HepG2 (cell line): ENCODE measurements around the gene POGLUT2. TPM values are rescaled to one million over a fixed set of nuclear protein-coding genes. Genes with fewer than 3 reads are reported as not detected.

ENCODE experiments used
- ARHGAP35 ChIP-seq: sonication (generic); formaldehyde crosslinking; IDR thresholded peaks from 2 replicates; pipeline ENCODE4 v1.9.0; 2022; ENCODE audit warnings: mild to moderate bottlenecking, inconsistent platforms, moderate library complexity, missing genetic modification reagents, borderline replicate concordance
- CC2D1A ChIP-seq: sonication (generic); formaldehyde crosslinking; IDR thresholded peaks from 2 replicates; pipeline ENCODE4 v1.8.1; 2023; ENCODE audit warnings: mild to moderate bottlenecking, missing genetic modification reagents
- FUBP1 ChIP-seq: sonication (generic); formaldehyde crosslinking; IDR thresholded peaks from 2 replicates; pipeline ENCODE4 v1.5.1; 2020; ENCODE audit warnings: missing genetic modification reagents, mild to moderate bottlenecking, borderline replicate concordance
- HMG20A ChIP-seq: IDR thresholded peaks from 2 replicates; pipeline ENCODE4 v1.6.1; 2016; ENCODE audit warnings: borderline replicate concordance
- KMT2A ChIP-seq: sonication (generic); formaldehyde crosslinking; IDR thresholded peaks from 2 replicates; pipeline ENCODE4 v1.4.0; 2020; ENCODE audit warnings: missing genetic modification reagents
- PAXIP1 ChIP-seq: sonication (generic); formaldehyde crosslinking; conservative IDR thresholded peaks from 2 replicates; pipeline ENCODE4 v1.4.0; 2020; ENCODE audit warnings: mild to moderate bottlenecking, missing genetic modification reagents, moderate library complexity
- PHF8 ChIP-seq: sonication (generic); formaldehyde crosslinking; IDR thresholded peaks from 2 replicates; pipeline ENCODE4 v1.5.0; 2020; ENCODE audit warnings: missing genetic modification reagents
- ZNF251 ChIP-seq: sonication (generic); formaldehyde crosslinking; IDR thresholded peaks from 2 replicates; pipeline ENCODE4 v1.9.0; 2021; ENCODE audit warnings: mild to moderate bottlenecking, missing genetic modification reagents
- ZNF318 ChIP-seq: sonication (generic); formaldehyde crosslinking; IDR thresholded peaks from 2 replicates; pipeline ENCODE4 v1.4.0; 2020; ENCODE audit warnings: mild to moderate bottlenecking, missing genetic modification reagents
- ZNF431 ChIP-seq: sonication (generic); formaldehyde crosslinking; IDR thresholded peaks from 2 replicates; pipeline ENCODE4 v1.9.0; 2022; ENCODE audit warnings: missing genetic modification reagents, low read depth, mild to moderate bottlenecking, borderline replicate concordance
- ZNF501 ChIP-seq: sonication (generic); formaldehyde crosslinking; IDR thresholded peaks from 2 replicates; pipeline ENCODE4 v1.5.1; 2020; ENCODE audit warnings: mild to moderate bottlenecking, moderate library complexity, missing genetic modification reagents
- ZNF564 ChIP-seq: sonication (generic); formaldehyde crosslinking; IDR thresholded peaks from 2 replicates; pipeline ENCODE4 v1.8.1; 2023; ENCODE audit warnings: mild to moderate bottlenecking, missing genetic modification reagents
- ZNF589 ChIP-seq: sonication (generic); formaldehyde crosslinking; conservative IDR thresholded peaks from 2 replicates; pipeline ENCODE4 v1.8.0; 2022; ENCODE audit warnings: mild to moderate bottlenecking, moderate library complexity, missing genetic modification reagents
- ZNF670 ChIP-seq: sonication (generic); formaldehyde crosslinking; IDR thresholded peaks from 2 replicates; pipeline ENCODE4 v1.8.0; 2022; ENCODE audit warnings: mild to moderate bottlenecking, missing genetic modification reagents, borderline replicate concordance
- ZNF781 ChIP-seq: sonication (generic); formaldehyde crosslinking; IDR thresholded peaks from 2 replicates; pipeline ENCODE4 v1.5.1; 2020; ENCODE audit warnings: borderline replicate concordance, mild to moderate bottlenecking, missing genetic modification reagents; ENCODE audit errors: not compliant biosample characterization
- polyA plus RNA-seq, 8 experiments: library from polyadenylated mRNA; depleted of rRNA in 3 of 8; stranded (reverse) in 7 of 8; unstranded in 1 of 8; fragments of >200 nt; fragmentation: Illumina TruSeq in 4 of 8; extraction: Trizol in 4 of 8; gene quantifications; 2 replicates each; pipeline versions ENCODE4 v1.2.1 to v1.2.3, GENCODE V29; 2011 to 2016; ENCODE audit warnings: low read depth in 4 of 8, missing spikeins in 1 of 8, mixed read lengths in 1 of 8; ENCODE audit not compliant: insufficient read depth in 1 of 8
- total RNA-seq, 5 experiments: library from RNA; depleted of rRNA; stranded (reverse); fragments of >200 nt; fragmentation: Illumina TruSeq; extraction: Trizol; gene quantifications; 2 replicates each; pipeline ENCODE4 v1.2.3, GENCODE V29; 2016; ENCODE audit warnings: low read depth in 1 of 5

The POGLUT2 gene
- total and polyA plus RNA-seq, 2 of the 13 experiments (the other 11 are each of a cell fraction or from before 2014, with no cell fraction given): 18.0 to 26.1 TPM

GRCh38 chr13:102845630-102846260, 47.0 kb upstream of the POGLUT2 start, which contains the start of gene ERCC5 (continued):
- TF ChIP-seq ZNF431 (peak; percentile 96), CC2D1A (CRISPR knock-in tag) (no peak), PAXIP1 (peak; percentile 63), ZNF501 (CRISPR knock-in tag) (peak; percentile 97), ZNF251 (CRISPR knock-in tag) (no peak), KMT2A (CRISPR knock-in tag) (peak; percentile 83), HMG20A (CRISPR knock-in tag) (no peak), ZNF564 (CRISPR knock-in tag) (no peak), ARHGAP35 (CRISPR knock-in tag) (peak; percentile 51; the same call in 1 of the 2 replicates), FUBP1 (CRISPR knock-in tag) (peak; percentile 33; the same call in 1 of the 2 replicates), PHF8 (CRISPR knock-in tag) (peak; percentile 85), ZNF318 (no peak), ZNF781 (peak; percentile 71), ZNF589 (peak; percentile 46; the same call in 1 of the 2 replicates), ZNF670 (CRISPR knock-in tag) (peak; percentile 91; the same call in 1 of the 2 replicates)
